H1 (cell line): ENCODE data around the gene STAM.

Source experiments
- EGR1 ChIP-seq: IDR thresholded peaks from 2 replicates; pipeline ENCODE4 v1.6.1; 2011; ENCODE audit warnings: low read depth, low read length, borderline replicate concordance
- JUND ChIP-seq: IDR thresholded peaks from 2 replicates; pipeline ENCODE4 v1.6.1; 2011; ENCODE audit warnings: mild to moderate bottlenecking, improper control_type of control experiment, low read length
- RXRA ChIP-seq: IDR thresholded peaks from 2 replicates; pipeline ENCODE4 v1.6.1; 2011; ENCODE audit warnings: low read depth, mild to moderate bottlenecking, low read length, moderate library complexity; ENCODE audit not compliant: insufficient read depth
- SP1 ChIP-seq: IDR thresholded peaks from 2 replicates; pipeline ENCODE4 v1.6.1; 2011; ENCODE audit warnings: low read depth, low read length
- YY1 ChIP-seq: IDR thresholded peaks from 2 replicates; pipeline ENCODE4 v1.6.1; 2011; ENCODE audit warnings: low read depth, mild to moderate bottlenecking, low read length

GRCh38 chr10:17682236-17682946, 38.4 kb downstream of the STAM start:
- TF ChIP-seq SP1 (no peak), YY1 (no peak), JUND (no peak), EGR1 (no peak), RXRA (no peak)
